GM21576 (cell line): ENCODE data around the gene RAD50.
"Not testable (repeated sequence)": the region's sequence is repeated elsewhere in the genome, so short reads cannot be mapped to it uniquely, and the experiment has no call there.

Experiments
- ATAC-seq: cut with Tn5 transposase; IDR thresholded peaks from one replicate; pipeline ENCODE4 v1.9.1; 2021; ENCODE audit warnings: mild to moderate bottlenecking, moderate library complexity; ENCODE audit not compliant: unreplicated experiment

RAD50 gene

DNA sequence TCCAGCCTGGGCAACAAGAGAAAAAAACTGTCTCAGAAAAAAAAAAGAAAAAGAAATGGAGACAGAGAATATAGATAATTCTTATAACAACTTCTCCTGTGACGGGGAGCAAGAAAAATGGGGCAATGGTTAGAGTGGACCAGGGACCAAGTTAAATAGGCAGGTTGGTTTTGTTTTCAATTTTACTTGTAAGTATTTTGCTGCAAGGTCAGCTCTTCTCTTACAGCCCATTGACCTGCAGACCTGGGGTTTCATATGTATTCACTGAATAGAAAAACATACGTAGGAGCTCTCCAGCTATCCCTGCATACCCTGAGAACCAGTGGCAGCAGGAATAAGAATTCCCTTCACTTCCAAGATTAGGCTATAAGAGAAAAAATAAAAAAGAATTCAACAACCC is 72.0 kb downstream of the RAD50 start:
- no peak for ATAC-seq

DNA sequence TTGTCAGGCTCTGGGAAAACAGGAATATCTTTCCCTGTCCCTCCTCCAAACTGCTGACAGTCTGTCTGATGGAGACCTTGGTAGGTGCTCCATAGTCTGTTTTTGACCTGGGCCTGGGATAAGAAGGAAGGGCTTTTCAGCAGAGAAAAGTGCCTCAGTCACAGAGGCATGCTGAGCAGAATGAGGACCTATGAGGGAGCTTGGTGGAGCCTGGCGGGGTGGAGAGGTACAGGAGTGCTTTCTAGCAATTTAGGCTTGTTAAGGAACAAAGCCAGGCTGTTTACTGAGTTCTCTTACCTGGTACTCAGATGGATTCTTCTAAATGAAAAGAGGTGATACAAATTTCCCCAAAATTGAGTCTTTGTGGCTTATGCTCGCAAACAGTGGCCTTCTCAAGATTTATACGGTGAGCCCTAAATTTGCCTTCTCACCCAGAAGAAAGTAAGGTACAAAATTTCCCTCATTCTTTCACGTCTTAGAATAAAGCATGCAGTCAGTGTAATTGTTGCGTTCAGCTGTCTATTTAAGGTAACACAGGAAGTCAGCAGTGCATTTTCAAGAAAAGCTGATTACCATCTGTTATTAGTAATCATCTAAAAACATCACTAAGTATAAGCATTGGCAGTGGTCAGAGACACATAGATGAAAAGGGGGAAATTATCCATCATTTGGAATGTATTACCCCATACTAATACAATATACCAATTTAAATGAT is 72.6 kb downstream of the RAD50 start:
- ATAC-seq = peak; percentile 83

DNA sequence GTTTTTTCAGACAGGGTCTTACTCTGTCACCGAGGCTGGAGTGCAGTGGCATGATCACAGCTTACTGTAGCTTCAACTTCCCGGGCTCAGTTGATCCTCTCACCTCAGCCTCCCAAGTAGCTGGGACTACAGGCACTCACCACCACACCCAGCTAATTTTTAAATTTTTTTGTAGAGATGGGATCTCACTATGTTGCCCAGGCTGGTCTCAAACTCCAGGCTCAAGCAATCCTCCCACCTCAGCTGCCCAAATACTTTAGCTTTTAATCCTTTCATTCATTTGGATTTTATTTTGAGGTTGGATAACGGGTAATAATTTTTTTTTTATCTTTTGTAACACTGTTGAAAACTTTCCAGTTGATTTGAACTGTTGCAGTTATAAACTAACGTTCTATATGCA is 76.8 kb downstream of the RAD50 start:
- ATAC-seq = not testable (repeated sequence)

DNA sequence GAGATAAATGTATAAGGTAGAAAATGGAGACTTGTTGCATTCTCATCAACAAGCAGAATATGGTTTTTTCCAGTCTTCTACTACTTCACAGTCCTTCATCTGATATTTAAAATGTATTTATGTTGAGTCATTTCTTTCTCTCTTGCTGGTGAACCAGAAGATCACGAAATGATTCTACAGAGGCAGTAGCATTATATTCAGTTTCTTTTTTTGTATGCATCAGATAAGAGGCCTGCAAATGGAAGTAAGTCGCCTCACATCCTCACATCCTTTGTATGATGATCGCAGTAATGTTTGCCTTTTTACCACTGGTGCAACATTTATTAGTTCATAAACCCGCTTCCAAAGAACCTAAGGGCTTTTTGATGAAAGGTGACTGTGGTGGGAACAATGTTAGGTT is 79.1 kb downstream of the RAD50 start:
- ATAC-seq = peak; percentile 33

DNA sequence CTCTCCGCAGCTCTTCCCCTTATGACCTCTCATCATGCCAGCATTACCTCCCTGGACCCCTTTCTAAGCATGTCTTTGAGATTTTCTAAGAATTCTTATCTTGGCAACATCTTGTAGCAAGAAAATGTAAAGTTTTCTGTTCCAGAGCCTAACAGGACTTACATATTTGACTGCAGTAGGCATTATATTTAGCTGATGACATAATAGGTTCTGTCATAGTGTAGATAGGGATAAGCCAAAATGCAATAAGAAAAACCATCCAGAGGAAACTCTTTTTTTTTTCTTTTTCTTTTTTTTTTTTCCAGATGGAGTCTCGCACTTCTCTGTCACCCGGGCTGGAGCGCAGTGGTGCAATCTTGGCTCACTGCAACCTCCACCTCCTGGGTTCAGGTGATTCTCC is 80.5 kb downstream of the RAD50 start:
- ATAC-seq = no peak

DNA sequence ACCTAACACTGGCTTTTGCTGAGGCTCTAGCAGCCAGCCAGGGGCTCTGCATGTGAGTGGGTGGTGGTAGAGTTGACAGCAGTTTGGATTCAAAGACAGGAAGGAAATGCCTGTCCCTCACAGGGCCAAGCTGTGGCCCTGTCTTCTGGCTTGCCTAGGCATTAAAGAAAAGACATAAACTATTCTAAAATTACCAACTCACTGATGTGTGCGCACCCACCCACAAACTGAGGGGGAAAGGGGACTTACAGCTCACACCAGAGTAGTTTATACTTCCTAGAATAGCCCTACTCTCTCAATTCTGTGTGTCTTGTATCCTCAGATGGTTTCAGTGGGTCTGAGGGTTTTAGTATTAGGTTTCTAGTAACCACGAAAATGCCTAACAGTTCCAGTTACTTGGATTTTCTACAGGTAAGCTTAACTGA is 82.9 kb downstream of the RAD50 start:
- peak; percentile 71 for ATAC-seq

DNA sequence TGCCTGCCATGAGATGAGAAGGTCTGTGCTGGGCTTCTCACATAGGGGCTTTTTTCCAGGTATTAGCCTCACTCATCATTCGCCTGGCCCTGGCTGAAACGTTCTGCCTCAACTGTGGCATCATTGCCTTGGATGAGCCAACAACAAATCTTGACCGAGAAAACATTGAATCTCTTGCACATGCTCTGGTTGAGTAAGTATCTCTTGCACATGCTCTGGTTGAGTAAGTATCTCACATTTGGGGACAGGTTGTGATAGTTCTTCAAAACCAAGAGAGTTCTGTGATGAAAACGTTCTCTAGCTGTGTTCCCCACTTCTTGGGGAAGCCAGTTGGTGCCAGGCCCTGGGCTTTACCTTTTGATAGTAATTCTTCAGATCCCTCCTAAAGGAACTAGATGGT is 83.8 kb downstream of the RAD50 start:
- no peak for ATAC-seq

DNA sequence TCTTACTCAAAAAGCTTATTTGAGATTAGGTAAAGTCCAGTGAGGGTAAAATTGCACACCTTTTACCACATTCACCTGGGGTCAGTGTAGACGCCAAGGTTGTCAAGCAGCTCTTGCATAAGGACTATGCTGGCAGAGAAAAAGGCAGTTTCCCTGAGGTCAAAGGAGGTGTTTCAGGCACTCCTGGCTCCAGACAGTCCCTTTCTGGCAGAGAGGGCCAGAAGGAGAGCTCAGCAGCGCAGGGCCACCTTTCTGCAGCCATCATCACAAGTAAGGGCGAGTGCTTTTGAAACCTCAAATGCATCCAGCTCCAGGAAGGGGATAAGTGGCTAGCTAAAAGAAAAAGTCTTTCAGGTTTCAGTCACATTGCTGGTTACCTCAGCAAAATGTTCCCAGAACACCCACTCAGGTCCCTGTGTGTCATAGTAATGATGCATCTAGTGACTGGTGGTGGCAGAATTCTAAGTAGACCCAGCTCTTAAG is 84.5 kb downstream of the RAD50 start:
- ATAC-seq = no peak

DNA sequence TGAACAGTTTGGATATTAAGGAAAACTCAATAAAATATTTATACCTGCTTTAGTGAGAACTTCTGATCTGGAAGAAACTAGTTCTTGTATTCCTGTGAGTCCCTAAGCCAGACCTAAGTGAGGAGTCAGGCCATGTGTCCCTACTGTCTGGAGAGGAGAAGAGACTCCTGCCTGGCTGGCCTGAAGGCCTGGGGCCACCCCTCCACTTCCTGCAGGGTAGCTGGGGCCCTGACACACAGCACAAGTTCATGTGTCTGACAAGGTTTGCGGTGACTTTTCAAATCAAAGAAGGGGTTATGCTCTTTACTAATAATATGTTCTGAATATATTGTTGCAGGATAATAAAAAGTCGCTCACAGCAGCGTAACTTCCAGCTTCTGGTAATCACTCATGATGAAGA is 85.1 kb downstream of the RAD50 start:
- ATAC-seq = no peak

DNA sequence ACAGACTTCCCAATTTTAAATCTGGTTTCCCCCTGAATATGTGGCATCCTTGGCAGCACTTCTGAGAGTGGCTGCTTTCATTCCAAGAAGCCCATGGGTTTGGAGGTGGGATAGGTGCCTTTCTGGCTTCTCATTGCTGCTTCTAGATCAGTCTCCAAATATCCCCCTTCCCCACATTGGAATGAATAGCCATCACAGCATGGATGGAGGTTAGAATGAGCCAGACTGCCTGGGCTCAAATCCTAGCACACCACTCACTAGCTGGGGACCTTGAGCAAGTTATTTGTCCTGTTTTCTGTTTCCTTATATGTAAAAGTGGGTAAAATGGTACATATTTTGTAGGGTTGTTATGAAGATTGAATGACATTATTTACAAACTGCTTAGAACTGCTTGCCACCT is 87.4 kb downstream of the RAD50 start:
- ATAC-seq = no peak

DNA sequence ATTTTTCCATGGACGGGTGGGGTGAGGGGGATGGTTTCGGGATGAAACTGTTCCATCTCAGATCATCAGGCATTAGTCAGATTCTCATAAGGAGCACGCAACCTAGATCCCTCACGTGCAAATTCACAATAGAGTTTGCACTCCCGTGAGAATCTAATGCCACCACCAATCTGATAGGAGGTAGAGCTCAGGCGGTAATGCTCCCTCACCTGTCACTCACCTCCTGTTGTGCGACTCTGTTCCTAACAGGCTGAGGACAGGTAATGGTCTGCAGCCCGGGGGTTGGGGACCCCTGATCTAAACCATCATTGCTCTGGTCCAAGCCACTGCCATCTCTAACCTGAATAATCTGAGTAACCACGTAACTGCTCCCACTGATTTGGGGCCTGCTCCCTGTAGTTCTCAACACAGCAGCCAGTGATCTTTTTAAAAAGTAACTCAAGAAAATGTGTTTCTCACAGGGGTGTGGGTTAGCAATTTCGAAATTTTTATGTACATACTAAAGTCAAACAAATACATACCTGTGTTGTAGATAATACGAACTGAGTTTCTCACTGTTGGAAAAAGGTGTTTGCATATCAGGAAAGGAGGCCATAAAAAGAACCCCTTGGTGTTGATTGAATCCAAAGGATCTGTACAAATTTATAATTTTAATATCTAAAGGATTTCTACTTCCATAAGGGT is 89.9 kb downstream of the RAD50 start:
- no peak for ATAC-seq

DNA sequence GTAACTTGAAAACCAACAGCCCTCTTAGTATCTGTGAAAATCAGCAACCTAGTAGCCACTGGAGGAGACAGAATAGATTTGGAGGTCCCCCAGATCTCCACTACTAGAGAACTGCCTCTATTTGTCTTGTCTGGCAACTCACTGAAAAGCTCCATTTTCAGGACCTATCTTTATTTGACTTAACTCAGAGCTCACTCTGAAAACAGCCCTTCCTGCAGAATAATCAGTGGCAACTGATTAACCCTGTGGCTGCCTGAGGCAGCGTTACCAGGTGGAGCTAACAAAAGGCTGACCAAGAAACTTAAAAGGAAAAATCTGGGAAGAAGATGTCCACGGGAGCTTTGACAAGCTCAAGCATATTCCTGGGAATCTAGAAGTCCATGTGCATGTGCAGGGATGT is 90.7 kb downstream of the RAD50 start:
- ATAC-seq = no peak

DNA sequence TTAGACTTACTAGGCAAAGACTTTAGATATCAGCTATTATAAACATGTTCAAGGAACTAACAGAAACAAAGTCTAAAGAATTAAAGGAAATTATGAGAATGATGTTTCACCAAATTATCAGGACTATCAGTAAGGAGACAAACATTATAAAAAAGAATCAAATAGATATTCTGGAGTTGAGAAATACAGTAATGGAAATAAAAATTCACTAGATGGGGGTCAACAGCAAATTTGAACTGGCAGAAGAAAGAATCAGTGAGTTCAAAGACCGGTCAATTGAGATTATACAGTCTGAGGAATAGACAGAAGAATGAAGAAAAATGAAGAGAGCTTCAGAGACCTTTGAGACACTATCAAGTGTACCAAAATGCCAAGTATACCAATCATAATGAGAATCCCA is 91.6 kb downstream of the RAD50 start:
- no peak for ATAC-seq

DNA sequence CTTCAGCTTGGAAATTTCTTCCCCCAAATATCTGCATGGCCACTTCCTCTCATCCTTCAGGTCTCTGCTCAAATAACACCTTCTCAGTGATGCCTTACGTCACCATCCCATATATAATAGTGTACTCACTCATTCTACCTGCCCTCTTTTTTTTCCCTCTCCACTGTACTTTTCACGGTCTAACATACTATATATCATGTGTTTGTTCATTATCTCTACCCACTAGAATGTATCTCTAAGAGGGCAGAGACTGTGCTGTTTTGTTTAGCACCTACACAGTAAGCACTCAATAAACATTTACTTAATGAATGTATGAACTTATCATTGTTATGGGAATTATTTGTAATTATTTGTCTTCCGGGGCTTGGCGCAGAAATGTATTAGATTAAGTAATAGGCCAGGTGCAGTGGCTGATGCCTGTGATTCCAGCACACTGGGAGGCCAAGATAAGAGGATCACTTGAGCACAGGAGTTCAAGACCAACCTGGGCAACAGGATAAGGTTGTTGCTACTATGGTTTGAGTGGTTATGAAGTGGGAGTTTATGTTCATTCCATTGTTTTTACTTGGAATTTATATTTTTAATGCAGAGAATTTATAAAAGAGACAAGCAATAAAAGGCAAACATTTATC is 95.2 kb downstream of the RAD50 start:
- no peak for ATAC-seq

DNA sequence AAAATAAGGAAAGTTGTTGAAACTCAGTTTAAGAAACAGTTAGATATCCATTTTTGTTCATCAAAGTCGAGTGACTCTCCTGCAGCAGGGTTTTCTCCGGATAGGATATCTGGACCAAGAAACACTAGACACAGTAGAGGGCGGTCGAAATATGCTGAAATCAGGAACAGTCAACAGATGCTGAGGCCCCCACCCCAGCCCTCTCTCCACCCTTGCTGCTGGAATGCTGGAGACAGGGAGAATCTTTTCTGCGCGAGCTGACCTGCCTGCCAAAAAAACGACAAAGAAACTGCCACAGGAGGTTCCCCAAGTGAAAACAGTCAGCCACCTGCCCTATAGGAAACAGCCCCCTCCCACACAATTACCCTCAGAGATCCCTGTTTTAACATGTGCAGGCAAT is 96.9 kb downstream of the RAD50 start:
- no peak for ATAC-seq

DNA sequence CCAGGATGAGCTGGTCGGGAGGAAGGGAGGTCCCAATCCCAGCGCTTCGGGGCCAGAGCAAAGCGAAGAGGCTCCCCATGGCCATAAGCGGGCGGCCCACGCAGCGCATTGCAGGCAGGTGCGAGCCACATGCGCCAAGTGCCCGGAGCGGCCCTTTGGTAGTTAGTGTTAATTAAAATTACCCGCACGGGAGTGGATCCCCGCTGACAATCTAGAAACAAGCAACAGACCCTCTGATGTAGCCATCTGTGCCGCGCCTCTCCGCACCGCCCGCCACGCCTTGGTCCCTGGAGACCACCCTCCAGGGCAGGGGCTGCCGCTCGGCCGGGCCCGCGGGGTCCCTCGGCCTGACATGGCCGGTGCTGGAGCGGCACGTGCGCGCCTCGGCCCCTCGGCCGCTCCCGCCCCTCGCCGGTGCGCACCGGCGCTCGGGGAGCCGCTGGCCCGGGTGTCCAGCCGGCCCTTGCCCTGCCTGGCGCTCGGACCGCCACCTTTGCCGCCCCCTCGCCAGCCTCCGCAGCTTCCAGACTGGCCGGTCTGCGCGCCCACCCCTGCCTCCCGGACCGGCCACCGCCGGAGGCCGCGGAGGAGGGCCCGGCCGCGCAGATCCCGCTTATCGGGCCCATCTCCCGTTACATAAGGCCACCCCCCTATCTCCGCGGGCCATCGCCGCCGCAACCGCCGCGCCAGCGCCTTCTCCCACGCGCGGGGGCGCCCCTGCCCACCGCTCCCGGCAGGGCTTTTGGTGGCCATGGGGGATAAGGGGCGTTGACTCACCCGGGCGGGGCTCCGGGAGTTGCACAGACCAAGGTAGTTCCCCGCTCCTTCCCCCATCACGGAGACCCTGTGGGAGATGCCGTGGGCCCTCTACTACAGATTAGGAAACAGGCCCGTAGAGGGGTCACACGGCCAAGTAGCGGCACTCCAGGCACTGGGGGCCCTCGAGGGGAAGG is 99.3 kb downstream of the RAD50 start:
- no peak for ATAC-seq

DNA sequence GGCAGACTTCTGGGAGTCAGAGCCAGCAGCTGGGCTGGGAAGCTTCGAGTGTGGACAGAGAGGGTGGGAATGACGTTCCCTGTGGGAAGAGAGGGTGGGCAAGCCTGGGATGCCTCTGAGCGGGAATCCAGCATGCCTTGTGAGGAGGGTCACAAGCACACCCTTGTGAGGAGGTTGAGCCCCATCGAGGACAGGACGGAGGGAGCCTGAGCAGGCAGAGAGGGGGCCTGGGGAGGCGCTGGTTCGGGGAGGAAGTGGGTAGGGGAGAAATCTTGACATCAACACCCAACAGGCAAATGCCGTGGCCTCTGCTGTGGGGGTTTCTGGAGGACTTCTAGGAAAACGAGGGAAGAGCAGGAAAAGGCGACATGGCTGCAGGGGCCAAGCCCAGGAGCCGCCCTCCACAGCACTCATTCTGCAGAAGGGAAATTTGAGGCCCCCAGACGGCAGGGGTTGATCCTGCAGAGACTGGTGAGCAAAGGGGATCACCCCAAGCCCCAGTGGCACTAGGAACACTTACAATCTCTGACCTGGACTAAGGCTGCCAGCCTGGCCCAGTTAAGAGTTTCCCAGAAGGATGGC is 100.1 kb downstream of the RAD50 start:
- ATAC-seq = no peak

DNA sequence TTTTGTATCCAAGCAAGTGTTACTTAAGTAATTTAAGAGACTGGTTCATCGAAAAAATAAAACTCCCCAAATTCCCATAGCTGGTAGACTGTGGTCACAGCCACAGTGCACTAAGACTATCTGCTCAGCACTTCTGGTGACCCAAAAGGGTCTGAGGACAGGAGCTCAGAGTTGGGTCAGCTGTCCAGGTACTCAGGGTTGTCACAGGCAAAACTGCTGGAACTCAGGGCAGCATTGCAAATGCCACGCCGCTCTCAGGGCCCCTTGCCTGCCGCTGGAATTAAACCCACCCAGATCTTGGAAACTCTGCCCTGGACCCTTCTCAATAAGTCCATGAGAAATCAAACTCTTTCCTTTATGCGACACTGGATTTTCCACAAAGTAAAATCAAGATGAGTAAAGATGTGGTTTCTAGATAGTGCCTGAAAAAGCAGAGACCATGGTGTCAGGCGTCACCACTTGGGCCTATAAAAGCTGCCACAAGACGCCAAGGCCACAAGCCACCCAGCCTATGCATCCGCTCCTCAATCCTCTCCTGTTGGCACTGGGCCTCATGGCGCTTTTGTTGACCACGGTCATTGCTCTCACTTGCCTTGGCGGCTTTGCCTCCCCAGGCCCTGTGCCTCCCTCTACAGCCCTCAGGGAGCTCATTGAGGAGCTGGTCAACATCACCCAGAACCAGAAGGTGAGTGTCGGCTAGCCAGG is 101.1 kb downstream of the RAD50 start, which contains the start of gene IL13:
Gene IL13 (plus strand): TSS at position 498 of the 705 bp plus-strand sequence. CDS start 14 bp downstream, at position 512.
- ATAC-seq = no peak

DNA sequence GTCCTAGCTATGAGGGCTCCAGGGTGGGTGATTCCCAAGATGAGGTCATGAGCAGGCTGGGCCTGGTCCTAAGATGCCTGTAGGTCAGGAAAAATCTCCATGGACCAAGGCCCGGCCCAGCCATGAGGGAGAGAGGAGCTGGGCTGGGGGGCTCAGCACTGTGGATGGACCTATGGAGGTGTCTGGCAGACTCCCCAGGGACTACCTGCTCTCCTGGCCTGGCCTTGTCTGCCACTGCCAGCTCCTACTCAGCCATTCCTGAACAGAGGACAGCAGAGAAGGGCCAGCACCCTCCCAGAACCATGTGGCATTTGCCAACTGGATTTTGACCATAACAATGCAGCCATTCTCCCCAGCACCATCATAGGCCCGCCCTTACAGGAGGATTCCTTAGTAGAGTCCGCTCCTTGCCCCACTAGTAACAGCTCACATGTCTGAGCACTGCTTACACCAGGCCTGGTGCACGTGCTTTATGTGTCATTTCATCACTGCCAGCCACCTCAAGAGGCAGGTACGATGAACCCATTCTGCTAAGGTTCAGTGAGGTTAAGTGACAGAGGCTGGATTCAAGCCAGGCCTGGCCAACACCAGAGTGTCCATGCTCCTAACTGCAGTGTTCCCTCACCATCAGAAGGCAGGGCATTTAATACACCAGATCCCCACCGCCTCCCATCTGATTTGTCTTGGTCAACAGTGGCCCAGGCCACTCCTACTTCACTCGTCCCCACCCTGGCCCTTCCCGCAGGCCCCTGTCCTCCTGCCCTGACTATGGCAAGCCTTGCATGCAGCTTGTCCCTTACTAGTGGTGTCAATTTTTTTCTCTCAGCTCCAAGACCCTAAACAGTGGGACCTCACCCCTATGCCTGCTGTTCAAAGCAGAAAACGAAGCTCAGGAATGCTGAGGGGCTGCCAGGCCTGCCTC is 101.9 kb downstream of the RAD50 start:
- ATAC-seq = no peak
